ENCODE results near the gene CDKN1A.

DNA sequence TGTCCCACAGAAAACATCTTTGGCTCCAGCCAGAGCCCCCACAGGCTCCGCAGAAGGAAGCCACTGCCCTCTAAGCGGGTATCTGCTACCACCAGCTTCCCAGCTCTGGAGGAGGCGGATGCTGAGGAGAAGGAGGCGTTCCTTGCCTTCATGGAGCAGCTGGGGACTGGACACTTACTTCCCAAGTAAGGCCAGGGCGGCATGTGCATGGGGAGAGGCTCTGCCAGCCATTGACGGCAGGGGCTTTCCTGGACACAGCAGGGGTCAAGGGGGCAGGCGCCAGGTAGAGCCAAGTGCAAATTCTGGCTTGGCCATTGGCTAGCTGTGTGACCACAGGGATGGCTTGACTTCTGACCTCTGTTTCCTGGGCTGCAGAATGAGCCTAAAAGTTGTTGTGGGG, 37.0 kb downstream of the CDKN1A start:
- TF ChIP-seq, protein P1, sequence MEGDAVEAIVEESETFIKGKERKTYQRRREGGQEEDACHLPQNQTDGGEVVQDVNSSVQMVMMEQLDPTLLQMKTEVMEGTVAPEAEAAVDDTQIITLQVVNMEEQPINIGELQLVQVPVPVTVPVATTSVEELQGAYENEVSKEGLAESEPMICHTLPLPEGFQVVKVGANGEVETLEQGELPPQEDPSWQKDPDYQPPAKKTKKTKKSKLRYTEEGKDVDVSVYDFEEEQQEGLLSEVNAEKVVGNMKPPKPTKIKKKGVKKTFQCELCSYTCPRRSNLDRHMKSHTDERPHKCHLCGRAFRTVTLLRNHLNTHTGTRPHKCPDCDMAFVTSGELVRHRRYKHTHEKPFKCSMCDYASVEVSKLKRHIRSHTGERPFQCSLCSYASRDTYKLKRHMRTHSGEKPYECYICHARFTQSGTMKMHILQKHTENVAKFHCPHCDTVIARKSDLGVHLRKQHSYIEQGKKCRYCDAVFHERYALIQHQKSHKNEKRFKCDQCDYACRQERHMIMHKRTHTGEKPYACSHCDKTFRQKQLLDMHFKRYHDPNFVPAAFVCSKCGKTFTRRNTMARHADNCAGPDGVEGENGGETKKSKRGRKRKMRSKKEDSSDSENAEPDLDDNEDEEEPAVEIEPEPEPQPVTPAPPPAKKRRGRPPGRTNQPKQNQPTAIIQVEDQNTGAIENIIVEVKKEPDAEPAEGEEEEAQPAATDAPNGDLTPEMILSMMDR (IDR thresholded peaks at IDR 0.05; ENCODE audit: low read depth, low read length) = no peak
- no peak for TF ChIP-seq EZH2phosphoT487 (IDR thresholded peaks at IDR 0.05; ENCODE audit: low read depth)

All from OCI-LY3 (cell line).